ENCODE results near the gene IGFLR1.

The IGFLR1 gene

DNA sequence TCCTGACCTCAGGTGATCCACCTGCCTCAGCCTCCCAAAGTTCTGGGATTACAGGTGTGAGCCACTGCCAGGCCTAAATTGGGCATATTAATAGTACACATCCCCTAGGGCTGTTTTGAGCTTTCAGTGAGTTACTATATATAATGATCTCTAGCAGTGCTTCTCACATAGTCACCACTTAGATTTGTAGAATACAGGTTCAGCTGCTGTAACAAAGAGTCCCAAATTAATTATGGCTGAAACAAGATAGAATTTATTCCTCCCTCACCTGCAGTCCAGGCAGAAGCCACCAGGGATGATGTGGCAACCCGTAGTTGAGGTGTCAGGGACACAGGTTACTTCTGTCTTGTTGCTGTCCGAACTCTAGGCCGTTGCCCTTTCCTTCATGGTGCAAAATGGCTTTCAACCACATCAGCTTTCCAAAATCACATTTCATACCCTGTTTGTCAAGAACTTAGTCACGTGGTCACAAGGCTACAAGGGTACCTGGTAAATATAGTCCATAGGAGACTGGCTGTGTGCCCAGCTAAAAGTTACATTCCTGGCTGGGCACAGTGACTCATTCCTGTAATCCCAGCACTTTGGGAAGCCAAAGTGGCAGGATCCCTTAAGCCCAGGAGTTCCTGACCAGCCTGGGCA, 18.6 kb upstream of the IGFLR1 start:
- no peaks in the 10 kb centered on the region for H3K27me3 ChIP-seq (replicated peaks; ENCODE audit: control insufficient read depth, insufficient read depth, low read length)
- H3K4me1 ChIP-seq (ENCODE audit: control insufficient read depth, insufficient read depth, low read length): peaks cover 17% of the 10 kb centered on the region
- no peak overlapping the region for H3K4me3 ChIP-seq (ENCODE audit: low read length)
- H3K9me3 ChIP-seq (ENCODE audit: control insufficient read depth, low read length): no peaks in the 10 kb centered on the region
- no peak overlapping the region for H3K9ac ChIP-seq (ENCODE audit: low read length)
- no peak for DNase-seq (ENCODE audit: low read depth)
- H3K36me3 ChIP-seq (ENCODE audit: control insufficient read depth, insufficient read depth, low read length, severe bottlenecking): peaks cover 19% of the 10 kb centered on the region

- H3K36me3 ChIP-seq (ENCODE audit: control insufficient read depth, insufficient read depth, low read length, severe bottlenecking): peaks cover 8% of the 10 kb centered on the region
- no peak for DNase-seq (ENCODE audit: low read depth)
Measured at GRCh38 chr19:35759697-35760096, 17.4 kb upstream of the IGFLR1 start.

DNA sequence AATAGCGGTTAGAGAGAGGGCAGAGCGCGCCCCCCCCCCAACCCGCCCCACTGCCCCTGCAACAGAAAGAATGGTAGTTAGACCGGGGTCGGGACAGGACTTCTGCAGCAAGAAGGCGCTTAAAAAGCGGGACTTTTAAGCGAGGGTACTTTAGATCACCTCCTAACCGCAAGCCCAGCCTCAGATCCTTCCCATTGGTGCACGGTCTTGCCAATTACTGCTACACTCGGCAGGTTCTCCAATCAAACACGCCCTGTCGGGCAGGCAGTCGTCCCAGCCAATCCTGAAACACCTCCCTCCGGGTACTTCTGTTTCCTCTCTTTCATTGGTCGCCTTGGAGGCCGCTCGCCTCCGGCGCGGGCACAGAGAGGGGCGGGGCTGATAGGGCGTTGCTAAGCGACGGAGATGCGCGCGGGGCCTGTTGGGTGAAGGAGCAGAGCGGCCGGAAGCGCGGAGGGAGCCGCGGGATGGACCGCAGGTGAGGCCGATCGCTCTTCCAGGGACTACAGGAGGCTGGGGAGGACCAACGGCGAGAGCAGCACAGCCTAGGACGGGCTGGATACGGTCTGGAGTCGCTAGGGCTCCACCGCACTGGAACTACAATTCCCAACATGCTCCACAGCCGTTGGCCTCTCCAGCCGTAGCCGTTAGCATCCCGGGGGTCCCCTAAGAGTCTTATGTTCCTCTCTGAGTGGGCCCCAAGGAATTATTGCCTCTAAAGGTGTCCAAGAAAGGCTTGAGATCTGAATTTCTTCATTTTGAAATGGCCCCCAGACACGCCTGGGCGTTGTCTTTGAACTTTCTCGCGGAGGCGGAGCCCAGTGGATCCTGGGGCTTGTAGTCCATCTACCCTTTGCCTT, 15.7 kb upstream of the IGFLR1 start, which contains the start of gene PROSER3:
Gene PROSER3, plus strand, starts transcription at position 428 of the 860 bp plus-strand sequence. Its CDS starts 40 bp downstream, at position 468.
- peaks cover 30% of the 10 kb centered on the region for H3K4me1 ChIP-seq (ENCODE audit: control insufficient read depth, insufficient read depth, low read length)
- peaks cover 20% of the 10 kb centered on the region for H3K36me3 ChIP-seq (ENCODE audit: control insufficient read depth, insufficient read depth, low read length, severe bottlenecking)

More at GRCh38 chr19:35759697-35760096, 17.4 kb upstream of the IGFLR1 start:
- H3K9me3 ChIP-seq (ENCODE audit: control insufficient read depth, low read length): no peaks in the 10 kb centered on the region
- H3K4me1 ChIP-seq (ENCODE audit: control insufficient read depth, insufficient read depth, low read length): peaks cover 23% of the 10 kb centered on the region
- no peaks in the 10 kb centered on the region for H3K27me3 ChIP-seq (replicated peaks; ENCODE audit: control insufficient read depth, insufficient read depth, low read length)
- H3K9ac ChIP-seq (ENCODE audit: low read length): peak overlapping the region; percentile 42
- H3K4me3 ChIP-seq (ENCODE audit: low read length): no peak overlapping the region

GRCh38 chr19:35757231-35757748, 15.0 kb upstream of the IGFLR1 start:
- H3K9me3 ChIP-seq (ENCODE audit: control insufficient read depth, low read length): no peaks in the 10 kb centered on the region
- peak; percentile 95 for DNase-seq (ENCODE audit: low read depth)
- peaks cover 30% of the 10 kb centered on the region for H3K4me1 ChIP-seq (ENCODE audit: control insufficient read depth, insufficient read depth, low read length)
- peaks cover 26% of the 10 kb centered on the region for H3K36me3 ChIP-seq (ENCODE audit: control insufficient read depth, insufficient read depth, low read length, severe bottlenecking)
- H3K4me3 ChIP-seq (ENCODE audit: low read length): peak overlapping the region; percentile 98
- peak overlapping the region; percentile 100 for H3K9ac ChIP-seq (ENCODE audit: low read length)
- H3K27me3 ChIP-seq (replicated peaks; ENCODE audit: control insufficient read depth, insufficient read depth, low read length): no peaks in the 10 kb centered on the region

More for the DNA sequence above, 15.7 kb upstream of the IGFLR1 start, which contains the start of gene PROSER3:
- H3K4me3 ChIP-seq (ENCODE audit: low read length): peak within 1 kb of the TSS; percentile 98
- H3K27me3 ChIP-seq (replicated peaks; ENCODE audit: control insufficient read depth, insufficient read depth, low read length): no peaks in the 10 kb centered on the region
- peak within 1 kb of the TSS; percentile 100 for H3K9ac ChIP-seq (ENCODE audit: low read length)
- peak; percentile 99 for DNase-seq (ENCODE audit: low read depth)
- H3K9me3 ChIP-seq (ENCODE audit: control insufficient read depth, low read length): no peaks in the 10 kb centered on the region

GRCh38 chr19:35756377-35757230, 14.4 kb upstream of the IGFLR1 start, which contains the start of gene HSPB6:
TSS of gene HSPB6 (minus strand) at chr19:35757029. CDS start at chr19:35757008, 21 bp downstream.
- Histone ChIP-seq H3K27me3 (replicated peaks; ENCODE audit: control insufficient read depth, insufficient read depth, low read length) (no peaks in the 10 kb centered on the region), H3K4me3 (ENCODE audit: low read length) (peak within 1 kb of the TSS; percentile 98), H3K36me3 (ENCODE audit: control insufficient read depth, insufficient read depth, low read length, severe bottlenecking) (peaks cover 25% of the 10 kb centered on the region), H3K9ac (ENCODE audit: low read length) (peak within 1 kb of the TSS; percentile 100), H3K4me1 (ENCODE audit: control insufficient read depth, insufficient read depth, low read length) (peaks cover 30% of the 10 kb centered on the region), H3K9me3 (ENCODE audit: control insufficient read depth, low read length) (no peaks in the 10 kb centered on the region)
- peak; percentile 25 for DNase-seq (ENCODE audit: low read depth)

GRCh38 chr19:35755550-35756376, 13.5 kb upstream of the IGFLR1 start:
- Histone ChIP-seq H3K36me3 (ENCODE audit: control insufficient read depth, insufficient read depth, low read length, severe bottlenecking) (peaks cover 25% of the 10 kb centered on the region), H3K27me3 (replicated peaks; ENCODE audit: control insufficient read depth, insufficient read depth, low read length) (no peaks in the 10 kb centered on the region), H3K4me3 (ENCODE audit: low read length) (peak overlapping the region; percentile 98), H3K9me3 (ENCODE audit: control insufficient read depth, low read length) (no peaks in the 10 kb centered on the region), H3K9ac (ENCODE audit: low read length) (peak overlapping the region; percentile 100), H3K4me1 (ENCODE audit: control insufficient read depth, insufficient read depth, low read length) (peaks cover 27% of the 10 kb centered on the region)
- no peak for DNase-seq (ENCODE audit: low read depth)

DNA sequence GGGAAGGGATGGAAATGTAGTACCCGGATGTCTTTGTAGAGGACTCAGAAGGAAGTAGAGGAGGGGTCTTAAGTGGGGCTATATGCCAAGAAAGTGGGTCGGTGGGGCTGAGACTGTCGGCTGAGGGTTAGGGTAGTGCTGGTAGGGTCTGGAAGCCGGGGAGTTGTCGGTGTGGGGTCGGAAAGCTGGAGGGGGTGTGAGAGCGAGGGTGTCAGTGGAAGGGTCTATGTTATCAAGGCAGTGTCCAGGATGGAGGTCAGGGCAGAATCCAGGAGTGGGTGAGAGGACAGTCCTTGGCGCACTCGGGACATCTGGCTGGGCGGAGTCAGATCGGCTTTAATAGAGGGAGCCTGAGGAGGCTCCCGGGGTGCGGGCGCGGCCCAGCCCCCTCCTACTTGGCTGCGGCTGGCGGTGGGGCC, 12.9 kb upstream of the IGFLR1 start:
- Histone ChIP-seq H3K27me3 (replicated peaks; ENCODE audit: control insufficient read depth, insufficient read depth, low read length) (no peaks in the 10 kb centered on the region), H3K4me1 (ENCODE audit: control insufficient read depth, insufficient read depth, low read length) (peaks cover 27% of the 10 kb centered on the region), H3K9ac (ENCODE audit: low read length) (peak overlapping the region; percentile 100), H3K4me3 (ENCODE audit: low read length) (peak overlapping the region; percentile 98), H3K9me3 (ENCODE audit: control insufficient read depth, low read length) (no peaks in the 10 kb centered on the region), H3K36me3 (ENCODE audit: control insufficient read depth, insufficient read depth, low read length, severe bottlenecking) (peaks cover 25% of the 10 kb centered on the region)
- DNase-seq (ENCODE audit: low read depth): no peak

DNA sequence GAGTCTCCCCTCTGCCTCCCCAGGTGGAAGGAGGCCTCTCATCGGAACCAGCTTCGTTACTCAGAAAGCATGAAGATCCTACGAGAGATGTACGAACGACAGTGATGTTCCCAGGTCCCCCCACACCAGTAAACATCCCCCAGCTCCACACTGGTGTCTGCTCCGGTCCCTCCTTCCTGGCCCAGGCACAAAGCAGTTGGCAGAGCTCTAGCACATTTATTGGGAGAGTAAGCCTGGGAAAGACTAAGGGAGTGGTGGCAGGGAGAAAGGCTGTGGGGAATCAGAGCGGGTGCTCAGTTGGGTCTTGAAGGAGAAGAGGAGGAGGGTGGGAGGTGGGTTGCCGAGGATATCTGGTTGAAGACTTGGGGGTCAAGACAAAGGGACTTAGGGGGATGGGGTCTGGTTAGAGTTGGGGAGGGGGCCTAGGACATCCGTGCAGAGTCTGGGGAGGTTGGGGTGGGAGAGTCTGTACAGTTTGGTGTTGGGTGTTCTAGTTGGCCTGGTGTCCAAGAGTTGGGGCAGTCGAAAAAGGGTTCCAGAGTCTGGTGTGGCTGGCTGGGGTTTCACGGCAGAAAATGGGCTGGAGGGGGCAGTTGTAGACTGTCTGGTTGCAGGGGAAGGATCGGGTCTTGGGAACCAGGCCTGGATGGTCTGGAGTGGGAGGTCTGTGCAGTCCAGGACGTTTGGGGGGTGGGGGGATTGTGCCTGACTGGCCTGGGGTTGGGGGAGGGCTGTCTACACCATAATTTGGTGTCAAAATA, 12.3 kb upstream of the IGFLR1 start:
- Histone ChIP-seq H3K9me3 (ENCODE audit: control insufficient read depth, low read length) (no peaks in the 10 kb centered on the region), H3K9ac (ENCODE audit: low read length) (peak overlapping the region; percentile 100), H3K36me3 (ENCODE audit: control insufficient read depth, insufficient read depth, low read length, severe bottlenecking) (peaks cover 25% of the 10 kb centered on the region), H3K4me3 (ENCODE audit: low read length) (peak overlapping the region; percentile 98), H3K27me3 (replicated peaks; ENCODE audit: control insufficient read depth, insufficient read depth, low read length) (no peaks in the 10 kb centered on the region), H3K4me1 (ENCODE audit: control insufficient read depth, insufficient read depth, low read length) (peaks cover 27% of the 10 kb centered on the region)
- no peak for DNase-seq (ENCODE audit: low read depth)

DNA sequence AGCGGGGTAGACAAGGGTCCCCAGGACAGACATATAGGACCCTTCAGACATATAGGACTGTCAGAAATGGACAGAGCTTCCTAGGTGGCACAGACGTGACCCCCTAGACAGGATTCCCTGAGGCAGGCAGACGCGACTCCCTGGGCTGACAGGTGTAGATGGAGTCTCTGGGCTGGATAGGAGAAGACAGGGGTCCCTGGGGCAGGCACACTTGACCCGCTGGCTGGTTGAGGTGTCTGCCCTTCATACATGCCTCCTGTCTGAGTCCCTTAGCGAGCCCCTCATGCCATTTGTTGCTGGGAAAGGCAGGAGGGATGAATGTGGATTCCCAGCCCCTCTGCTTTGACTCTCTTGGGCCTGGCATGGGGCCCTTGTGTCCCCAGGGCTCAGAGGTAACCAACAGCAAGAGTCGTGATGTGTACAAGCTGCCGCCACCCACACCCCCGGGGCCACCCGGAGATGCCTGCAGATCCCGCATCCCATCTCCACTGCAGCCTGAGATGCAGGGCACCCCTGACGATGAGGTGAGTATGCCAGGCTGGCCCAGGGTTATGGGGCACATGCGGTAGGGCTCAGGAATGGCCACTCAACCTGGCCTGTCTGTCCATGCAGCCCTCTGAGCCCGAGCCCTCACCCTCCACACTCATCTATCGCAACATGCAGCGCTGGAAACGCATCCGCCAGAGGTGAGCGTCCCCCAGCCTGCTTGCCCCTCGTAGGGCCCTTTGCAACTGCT, 11.6 kb upstream of the IGFLR1 start:
- peak overlapping the region; percentile 100 for H3K9ac ChIP-seq (ENCODE audit: low read length)
- peaks cover 25% of the 10 kb centered on the region for H3K36me3 ChIP-seq (ENCODE audit: control insufficient read depth, insufficient read depth, low read length, severe bottlenecking)
- no peak overlapping the region for H3K4me3 ChIP-seq (ENCODE audit: low read length)
- H3K9me3 ChIP-seq (ENCODE audit: control insufficient read depth, low read length): no peaks in the 10 kb centered on the region
- H3K27me3 ChIP-seq (replicated peaks; ENCODE audit: control insufficient read depth, insufficient read depth, low read length): no peaks in the 10 kb centered on the region
- H3K4me1 ChIP-seq (ENCODE audit: control insufficient read depth, insufficient read depth, low read length): peaks cover 25% of the 10 kb centered on the region
- no peak for DNase-seq (ENCODE audit: low read depth)

All from adipocyte (in vitro differentiated cells).